ENCODE data around the gene RAB3IL1.

Gene RAB3IL1

GRCh38 chr11:61912991-61913698 lies 4.2 kb downstream of the RAB3IL1 start:
- peaks cover 54% of the 10 kb centered on the region for H3K4me1 Mint-ChIP-seq
- H3K9me3 Mint-ChIP-seq = no peaks in the 10 kb centered on the region
- no peaks in the 10 kb centered on the region for H3K36me3 Mint-ChIP-seq (ENCODE audit: low read depth)
- H3K4me3 Mint-ChIP-seq = no peak overlapping the region
- H3K27me3 Mint-ChIP-seq (ENCODE audit: low read depth, poor library complexity) = peaks cover 41% of the 10 kb centered on the region
- no peak overlapping the region for H3K27ac Mint-ChIP-seq
- TF ChIP-seq CTCF (IDR thresholded peaks at IDR 0.05) = no peak
- no peak for DNase-seq

- no peaks in the 10 kb centered on the region for H3K36me3 Mint-ChIP-seq (ENCODE audit: low read depth)
- no peaks in the 10 kb centered on the region for H3K9me3 Mint-ChIP-seq
- H3K4me1 Mint-ChIP-seq = peaks cover 50% of the 10 kb centered on the region
- H3K27me3 Mint-ChIP-seq (ENCODE audit: low read depth, poor library complexity) = peaks cover 35% of the 10 kb centered on the region
- no peak for TF ChIP-seq CTCF (IDR thresholded peaks at IDR 0.05)
- H3K4me3 Mint-ChIP-seq = no peak overlapping the region
- no peak overlapping the region for H3K27ac Mint-ChIP-seq
- DNase-seq = no peak
These were observed 4.9 kb downstream of the RAB3IL1 start for GRCh38 chr11:61912530-61912898.

GRCh38 chr11:61911701-61912529 lies 5.5 kb downstream of the RAB3IL1 start:
- no peak overlapping the region for H3K4me3 Mint-ChIP-seq
- no peaks in the 10 kb centered on the region for H3K36me3 Mint-ChIP-seq (ENCODE audit: low read depth)

GRCh38 chr11:61911128-61911700 lies 6.2 kb downstream of the RAB3IL1 start:
- Mint-ChIP-seq H3K27me3 (ENCODE audit: low read depth, poor library complexity) (peaks cover 26% of the 10 kb centered on the region), H3K27ac (no peak overlapping the region), H3K36me3 (ENCODE audit: low read depth) (no peaks in the 10 kb centered on the region), H3K4me3 (no peak overlapping the region), H3K9me3 (no peaks in the 10 kb centered on the region), H3K4me1 (peaks cover 46% of the 10 kb centered on the region)
- TF ChIP-seq CTCF (IDR thresholded peaks at IDR 0.05) = no peak
- no peak for DNase-seq

More at GRCh38 chr11:61911701-61912529, 5.5 kb downstream of the RAB3IL1 start:
- peak overlapping the region; percentile 37 for H3K27ac Mint-ChIP-seq
- no peaks in the 10 kb centered on the region for H3K9me3 Mint-ChIP-seq
- no peak for TF ChIP-seq CTCF (IDR thresholded peaks at IDR 0.05)
- peaks cover 52% of the 10 kb centered on the region for H3K4me1 Mint-ChIP-seq
- peaks cover 33% of the 10 kb centered on the region for H3K27me3 Mint-ChIP-seq (ENCODE audit: low read depth, poor library complexity)
- DNase-seq = no peak

GRCh38 chr11:61910187-61911127 lies 6.9 kb downstream of the RAB3IL1 start:
- no peak for TF ChIP-seq CTCF (IDR thresholded peaks at IDR 0.05)
- peaks cover 47% of the 10 kb centered on the region for H3K4me1 Mint-ChIP-seq
- DNase-seq = no peak
- no peaks in the 10 kb centered on the region for H3K9me3 Mint-ChIP-seq
- H3K27me3 Mint-ChIP-seq (ENCODE audit: low read depth, poor library complexity) = peaks cover 19% of the 10 kb centered on the region
- no peak overlapping the region for H3K27ac Mint-ChIP-seq
- no peaks in the 10 kb centered on the region for H3K36me3 Mint-ChIP-seq (ENCODE audit: low read depth)
- H3K4me3 Mint-ChIP-seq = no peak overlapping the region
